Measurements from ENCODE around the gene NFE2L2.

- TF ChIP-seq, protein P1, sequence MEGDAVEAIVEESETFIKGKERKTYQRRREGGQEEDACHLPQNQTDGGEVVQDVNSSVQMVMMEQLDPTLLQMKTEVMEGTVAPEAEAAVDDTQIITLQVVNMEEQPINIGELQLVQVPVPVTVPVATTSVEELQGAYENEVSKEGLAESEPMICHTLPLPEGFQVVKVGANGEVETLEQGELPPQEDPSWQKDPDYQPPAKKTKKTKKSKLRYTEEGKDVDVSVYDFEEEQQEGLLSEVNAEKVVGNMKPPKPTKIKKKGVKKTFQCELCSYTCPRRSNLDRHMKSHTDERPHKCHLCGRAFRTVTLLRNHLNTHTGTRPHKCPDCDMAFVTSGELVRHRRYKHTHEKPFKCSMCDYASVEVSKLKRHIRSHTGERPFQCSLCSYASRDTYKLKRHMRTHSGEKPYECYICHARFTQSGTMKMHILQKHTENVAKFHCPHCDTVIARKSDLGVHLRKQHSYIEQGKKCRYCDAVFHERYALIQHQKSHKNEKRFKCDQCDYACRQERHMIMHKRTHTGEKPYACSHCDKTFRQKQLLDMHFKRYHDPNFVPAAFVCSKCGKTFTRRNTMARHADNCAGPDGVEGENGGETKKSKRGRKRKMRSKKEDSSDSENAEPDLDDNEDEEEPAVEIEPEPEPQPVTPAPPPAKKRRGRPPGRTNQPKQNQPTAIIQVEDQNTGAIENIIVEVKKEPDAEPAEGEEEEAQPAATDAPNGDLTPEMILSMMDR (conservative IDR thresholded peaks at IDR 0.05; ENCODE audit: low read depth in 2 of 2) = no peak
- TF ChIP-seq CREB1 (CRISPR knock-in tag; IDR thresholded peaks at IDR 0.05; ENCODE audit: low read depth) (no peak), POLR2AphosphoS5 (IDR thresholded peaks at IDR 0.05; ENCODE audit: low read depth) (no peak), REST (IDR thresholded peaks at IDR 0.05; ENCODE audit: unreplicated experiment) (no peak), EZH2 (IDR thresholded peaks at IDR 0.05; ENCODE audit: low read depth, unreplicated experiment) (no peak), EZH2phosphoT487 (IDR thresholded peaks at IDR 0.05; ENCODE audit: unreplicated experiment) (no peak), STAT1 (IDR thresholded peaks at IDR 0.05; ENCODE audit: unreplicated experiment) (no peak), NANOG (IDR thresholded peaks at IDR 0.05; ENCODE audit: borderline replicate concordance) (no peak), JUNB (IDR thresholded peaks at IDR 0.05; ENCODE audit: unreplicated experiment) (no peak)
- TF ChIP-seq, protein P2, sequence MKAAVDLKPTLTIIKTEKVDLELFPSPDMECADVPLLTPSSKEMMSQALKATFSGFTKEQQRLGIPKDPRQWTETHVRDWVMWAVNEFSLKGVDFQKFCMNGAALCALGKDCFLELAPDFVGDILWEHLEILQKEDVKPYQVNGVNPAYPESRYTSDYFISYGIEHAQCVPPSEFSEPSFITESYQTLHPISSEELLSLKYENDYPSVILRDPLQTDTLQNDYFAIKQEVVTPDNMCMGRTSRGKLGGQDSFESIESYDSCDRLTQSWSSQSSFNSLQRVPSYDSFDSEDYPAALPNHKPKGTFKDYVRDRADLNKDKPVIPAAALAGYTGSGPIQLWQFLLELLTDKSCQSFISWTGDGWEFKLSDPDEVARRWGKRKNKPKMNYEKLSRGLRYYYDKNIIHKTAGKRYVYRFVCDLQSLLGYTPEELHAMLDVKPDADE (IDR thresholded peaks at IDR 0.05) = no peak
Observed at GRCh38 chr2:177284531-177284930, 20.0 kb upstream of the NFE2L2 start.

All from GM23338 (cell line).